Liver (tissue), 9 donors: ENCODE measurements around the gene ADGRG3. TPM values are rescaled to one million over a fixed set of nuclear protein-coding genes. Genes with fewer than 3 reads are reported as not detected.

ENCODE experiments used
- DNase-seq: peaks from one replicate; pipeline ENCODE4 v3.0.0-alpha.2; 2017; ENCODE audit warnings: low spot score
- H3K27ac ChIP-seq, 2 donors: one replicate each; pipeline ENCODE4 v1.7.0; 2013; ENCODE audit warnings: inconsistent platforms in 2 of 2, low read length in 2 of 2, control low read depth in 1 of 2, low read depth in 1 of 2, mild to moderate bottlenecking in 1 of 2
- H3K27me3 ChIP-seq, 4 donors: one replicate each; pipeline versions ENCODE4 v1.6.1 to v1.7.0; 2013; ENCODE audit warnings: low read length in 3 of 4, inconsistent platforms in 1 of 4, mild to moderate bottlenecking in 1 of 4, moderate library complexity in 1 of 4; ENCODE audit not compliant: control insufficient read depth in 4 of 4, insufficient read depth in 4 of 4
- H3K36me3 ChIP-seq, 4 donors: one replicate each; pipeline versions ENCODE4 v1.6.1 to v1.7.0; 2013; ENCODE audit warnings: low read length in 3 of 4, mild to moderate bottlenecking in 3 of 4, low read depth in 1 of 4, moderate library complexity in 1 of 4; ENCODE audit not compliant: control insufficient read depth in 4 of 4, insufficient read depth in 3 of 4
- H3K4me1 ChIP-seq, 4 donors: one replicate each; pipeline versions ENCODE4 v1.6.1 to v1.7.0; 2013; ENCODE audit warnings: low read length in 3 of 4, mild to moderate bottlenecking in 3 of 4, moderate library complexity in 1 of 4; ENCODE audit not compliant: control insufficient read depth in 4 of 4, insufficient read depth in 4 of 4
- H3K4me3 ChIP-seq, 3 donors: one replicate each; pipeline versions ENCODE4 v1.6.1 to v1.7.0; 2013; ENCODE audit warnings: low read length in 3 of 3, control low read depth in 1 of 3, low read depth in 1 of 3, mild to moderate bottlenecking in 1 of 3
- H3K9ac ChIP-seq, 2 donors: one replicate each; pipeline ENCODE4 v1.7.0; 2013; ENCODE audit warnings: low read length in 2 of 2, mild to moderate bottlenecking in 2 of 2, moderate library complexity in 2 of 2, control low read depth in 1 of 2, low read depth in 1 of 2
- H3K9me3 ChIP-seq, 4 donors: one replicate each; pipeline versions ENCODE4 v1.6.1 to v1.7.0; 2013; ENCODE audit warnings: low read length in 3 of 4; ENCODE audit not compliant: control insufficient read depth in 4 of 4
- ATF3 ChIP-seq: IDR thresholded peaks from 2 replicates; pipeline ENCODE4 v1.6.1; 2016; ENCODE audit warnings: antibody characterized with exemption
- CTCF ChIP-seq: fragments of 150-350 bp; IDR thresholded peaks from 2 replicates; pipeline ENCODE4 v1.5.1; 2017; ENCODE audit warnings: improper control_type of control experiment, low read depth, low read length; ENCODE audit not compliant: missing input control
- EGR1 ChIP-seq, 2 donors: IDR thresholded peaks; 2 replicates each; pipeline ENCODE4 v1.6.1; 2016 to 2018; ENCODE audit warnings: antibody characterized with exemption in 2 of 2, low read depth in 2 of 2
- FOXA1 ChIP-seq: IDR thresholded peaks from 2 replicates; pipeline ENCODE4 v1.6.1; 2016; ENCODE audit warnings: antibody characterized with exemption
- FOXA2 ChIP-seq: IDR thresholded peaks from 2 replicates; pipeline ENCODE4 v1.6.1; 2016; ENCODE audit warnings: antibody characterized with exemption
- GABPA ChIP-seq, 2 donors: IDR thresholded peaks in 1 of 2; conservative IDR thresholded peaks in 1 of 2; 2 replicates each; pipeline ENCODE4 v1.6.1; 2016; ENCODE audit warnings: antibody characterized with exemption in 2 of 2, mild to moderate bottlenecking in 1 of 2, moderate library complexity in 1 of 2
- HNF4A ChIP-seq, 2 donors: conservative IDR thresholded peaks; 2 replicates each; pipeline ENCODE4 v1.6.1; 2016; ENCODE audit warnings: antibody characterized with exemption in 2 of 2, mild to moderate bottlenecking in 2 of 2
- HNF4G ChIP-seq: IDR thresholded peaks from 2 replicates; pipeline ENCODE4 v1.6.1; 2016; ENCODE audit warnings: antibody characterized with exemption
- JUND ChIP-seq, 2 donors: IDR thresholded peaks; 2 replicates each; pipeline ENCODE4 v1.6.1; 2016; ENCODE audit warnings: antibody characterized with exemption in 2 of 2
- MAX ChIP-seq: IDR thresholded peaks from 2 replicates; pipeline ENCODE4 v1.6.1; 2016; ENCODE audit warnings: antibody characterized with exemption
- NR2F2 ChIP-seq: IDR thresholded peaks from 2 replicates; pipeline ENCODE4 v1.6.1; 2016; ENCODE audit warnings: antibody characterized with exemption
- RAD21 ChIP-seq, 2 donors: IDR thresholded peaks; 2 replicates each; pipeline ENCODE4 v1.6.1; 2016; ENCODE audit warnings: antibody characterized with exemption in 2 of 2, mild to moderate bottlenecking in 2 of 2
- REST ChIP-seq: IDR thresholded peaks from 2 replicates; pipeline ENCODE4 v1.6.1; 2016; ENCODE audit warnings: antibody characterized with exemption, mild to moderate bottlenecking
- RXRA ChIP-seq, 2 donors: IDR thresholded peaks; 2 replicates each; pipeline ENCODE4 v1.6.1; 2017 to 2018; ENCODE audit warnings: antibody characterized with exemption in 2 of 2, mild to moderate bottlenecking in 1 of 2
- SP1 ChIP-seq: IDR thresholded peaks from 2 replicates; pipeline ENCODE4 v1.6.1; 2018; ENCODE audit warnings: antibody characterized with exemption, mild to moderate bottlenecking
- TAF1 ChIP-seq: conservative IDR thresholded peaks from 2 replicates; pipeline ENCODE4 v1.6.1; 2016; ENCODE audit warnings: antibody characterized with exemption, mild to moderate bottlenecking
- YY1 ChIP-seq: IDR thresholded peaks from 2 replicates; pipeline ENCODE4 v1.6.1; 2016; ENCODE audit warnings: antibody characterized with exemption, mild to moderate bottlenecking
- ZBTB33 ChIP-seq: IDR thresholded peaks from 2 replicates; pipeline ENCODE4 v1.6.1; 2016; ENCODE audit warnings: antibody characterized with exemption
- WGBS: extraction: QIAGEN DNeasy Blood & Tissue Kit; methylation state at CpG from one replicate; pipeline ENCODE4 v1.1.7; 2013; 5-methylcytosine and 5-hydroxymethylcytosine counted together
- polyA plus RNA-seq, 2 donors: library from polyadenylated mRNA; stranded (reverse) in 1 of 2; unstranded in 1 of 2; fragments of 200-250 nt in 1 of 2; fragments of >200 nt in 1 of 2; fragmentation: Nextera tagmentation in 1 of 2; extraction: Ambion mirVana in 1 of 2; gene quantifications; one replicate each; pipeline versions ENCODE4 v1.2.1 to v1.2.3, GENCODE V29; 2013 to 2015
- total RNA-seq, 2 donors: library from RNA; depleted of rRNA; stranded (reverse); fragments of >200 nt; gene quantifications; one replicate each; pipeline ENCODE4 v1.2.3, GENCODE V29; 2014
- donor health status: healthy.
- donor health status: healthy.
- donor health status: healthy.
- donor health status: healthy.
- donor health status: healthy.

Gene ADGRG3
- total and polyA plus RNA-seq, 4 donors = 0.52 to 3.2 (median 1.0) TPM

GRCh38 chr16:57675741-57676551 lies 7.8 kb downstream of the ADGRG3 start:
- Histone ChIP-seq H3K9ac (no peak overlapping the region), H3K27ac (no peak overlapping the region), H3K27me3 (no peaks in the 10 kb centered on the region), H3K36me3 (no peaks in the 10 kb centered on the region), H3K4me1 (peaks cover 5 to 27% (median 15%) of the 10 kb centered on the region in 4 donors), H3K9me3 (no peaks in the 10 kb centered on the region), H3K4me3 (no peak overlapping the region)
- 68% methylated on average over 12 of the region's 12 CpGs for WGBS
- TF ChIP-seq SP1 (peak; percentile 49), RXRA (IDR thresholded peaks at IDR 0.05) (peak in 1 of 2 donors; percentile 53), NR2F2 (no peak), TAF1 (no peak), JUND (IDR thresholded peaks at IDR 0.05) (peak in 1 of 2 donors; percentile 14), HNF4G (no peak), FOXA2 (peak; percentile 23), FOXA1 (peak; percentile 10), RAD21 (IDR thresholded peaks at IDR 0.05) (peak in 1 of 2 donors; percentile 13), MAX (peak; percentile 22), GABPA (IDR thresholded peaks at IDR 0.05 in 1 of 2, conservative IDR thresholded peaks at IDR 0.05 in 1 of 2) (peak in 1 of 2 donors; percentile 30), YY1 (peak; percentile 43), HNF4A (conservative IDR thresholded peaks at IDR 0.05) (peak; percentile 27 to 40), CTCF (no peak), EGR1 (IDR thresholded peaks at IDR 0.05; ENCODE audit: low read depth in 2 of 2) (no peak), ZBTB33 (no peak), REST (peak; percentile 31), ATF3 (peak; percentile 71)
- no peak for DNase-seq
